ENCODE measurements around the gene SMARCA2.

- TF ChIP-seq CTCF (IDR thresholded peaks at IDR 0.05; ENCODE audit: poor library complexity, severe bottlenecking) = no peak
- TF ChIP-seq POLR2AphosphoS5 (IDR thresholded peaks at IDR 0.05) = no peak
- TF ChIP-seq EP300 (conservative IDR thresholded peaks at IDR 0.05; ENCODE audit: poor library complexity, severe bottlenecking) = no peak
- TF ChIP-seq MXI1 (conservative IDR thresholded peaks at IDR 0.05; ENCODE audit: poor library complexity, severe bottlenecking) = no peak
- TF ChIP-seq REST (IDR thresholded peaks at IDR 0.05; ENCODE audit: borderline replicate concordance) = no peak
Observed at GRCh38 chr9:2220036-2220435, 204.9 kb downstream of the SMARCA2 start.
